Progenitor cell of endocrine pancreas (in vitro differentiated cells): Measurements from ENCODE around the gene CTDSPL. TPM values are rescaled to one million over a fixed set of nuclear protein-coding genes. Genes with fewer than 3 reads are reported as not detected.

Experiments used
- DNase-seq: peaks from one replicate; pipeline ENCODE4 v3.0.0; 2021; ENCODE audit warnings: low spot score; ENCODE audit not compliant: unreplicated experiment
- H3K27ac Mint-ChIP-seq: 2 replicates; pipeline ENCODE4 v1.8.0; 2021; ENCODE audit warnings: mild to moderate bottlenecking, moderate library complexity, mixed read lengths
- H3K27me3 Mint-ChIP-seq: 2 replicates; pipeline ENCODE4 v1.8.0; 2021; ENCODE audit warnings: mixed read lengths
- H3K36me3 Mint-ChIP-seq: 2 replicates; pipeline ENCODE4 v1.8.0; 2022; ENCODE audit warnings: mixed read lengths; ENCODE audit not compliant: insufficient read depth
- H3K4me1 Mint-ChIP-seq: 2 replicates; pipeline ENCODE4 v1.8.0; 2021; ENCODE audit warnings: low read depth, mixed read lengths
- H3K4me3 Mint-ChIP-seq: 2 replicates; pipeline ENCODE4 v1.8.0; 2021; ENCODE audit warnings: low read depth, mild to moderate bottlenecking, moderate library complexity, mixed read lengths
- H3K9me3 Mint-ChIP-seq: 2 replicates; pipeline ENCODE4 v1.8.0; 2021; ENCODE audit warnings: low read depth, mixed read lengths
- CTCF ChIP-seq: fragments of 200-600 bp; sonication (generic); IDR thresholded peaks from one replicate; pipeline ENCODE4 v1.5.0; 2021; ENCODE audit warnings: antibody characterized with exemption, mild to moderate bottlenecking; ENCODE audit not compliant: unreplicated experiment
- total RNA-seq: library from RNA; stranded (reverse); gene quantifications from 2 replicates; pipeline ENCODE4 v1.2.1, GENCODE V29; 2021

Gene CTDSPL
- total RNA-seq, 1 donor from 2014 or later = 53.3 TPM

- Mint-ChIP-seq H3K27me3 (no peaks in the 10 kb centered on the region), H3K36me3 (peaks cover 36% of the 10 kb centered on the region), H3K9me3 (peaks cover 3% of the 10 kb centered on the region), H3K4me3 (no peak overlapping the region), H3K4me1 (peaks cover 12% of the 10 kb centered on the region), H3K27ac (no peak overlapping the region)
- no peak for DNase-seq
- TF ChIP-seq CTCF = no peak
Observed at GRCh38 chr3:37953226-37953625, 91.5 kb downstream of the CTDSPL start.

GRCh38 chr3:37953707-37954394 is 92.2 kb downstream of the CTDSPL start:
- Mint-ChIP-seq H3K9me3 (peaks cover 3% of the 10 kb centered on the region), H3K4me3 (no peak overlapping the region), H3K27me3 (no peaks in the 10 kb centered on the region), H3K27ac (no peak overlapping the region), H3K4me1 (peaks cover 19% of the 10 kb centered on the region), H3K36me3 (peaks cover 33% of the 10 kb centered on the region)
- no peak for DNase-seq
- TF ChIP-seq CTCF = no peak

- no peak for TF ChIP-seq CTCF
- H3K36me3 Mint-ChIP-seq = peaks cover 33% of the 10 kb centered on the region
- peaks cover 25% of the 10 kb centered on the region for H3K4me1 Mint-ChIP-seq
- DNase-seq = no peak
- no peak overlapping the region for H3K4me3 Mint-ChIP-seq
- no peak overlapping the region for H3K27ac Mint-ChIP-seq
- H3K27me3 Mint-ChIP-seq = no peaks in the 10 kb centered on the region
- peaks cover 3% of the 10 kb centered on the region for H3K9me3 Mint-ChIP-seq
Observed at GRCh38 chr3:37954881-37955280, 93.2 kb downstream of the CTDSPL start.

GRCh38 chr3:37955918-37956707 is 94.4 kb downstream of the CTDSPL start:
- no peaks in the 10 kb centered on the region for H3K27me3 Mint-ChIP-seq
- peak overlapping the region; percentile 71 for H3K27ac Mint-ChIP-seq
- H3K9me3 Mint-ChIP-seq = peaks cover 3% of the 10 kb centered on the region
- H3K4me3 Mint-ChIP-seq = no peak overlapping the region
- DNase-seq = no peak
- peaks cover 26% of the 10 kb centered on the region for H3K4me1 Mint-ChIP-seq
- peaks cover 24% of the 10 kb centered on the region for H3K36me3 Mint-ChIP-seq
- no peak for TF ChIP-seq CTCF

GRCh38 chr3:37956723-37957538 is 95.3 kb downstream of the CTDSPL start:
- H3K36me3 Mint-ChIP-seq = peaks cover 21% of the 10 kb centered on the region
- H3K27me3 Mint-ChIP-seq = no peaks in the 10 kb centered on the region
- no peak overlapping the region for H3K4me3 Mint-ChIP-seq
- DNase-seq = no peak
- H3K4me1 Mint-ChIP-seq = peaks cover 34% of the 10 kb centered on the region
- peak overlapping the region; percentile 71 for H3K27ac Mint-ChIP-seq
- peaks cover 3% of the 10 kb centered on the region for H3K9me3 Mint-ChIP-seq
- no peak for TF ChIP-seq CTCF
